Measurements from ENCODE around the gene SLC26A1. TPM values are rescaled to one million over a fixed set of nuclear protein-coding genes. Genes with fewer than 3 reads are reported as not detected.

The SLC26A1 gene
- total RNA-seq, 1 experiment from 2014 or later: 1.8 TPM

DNA sequence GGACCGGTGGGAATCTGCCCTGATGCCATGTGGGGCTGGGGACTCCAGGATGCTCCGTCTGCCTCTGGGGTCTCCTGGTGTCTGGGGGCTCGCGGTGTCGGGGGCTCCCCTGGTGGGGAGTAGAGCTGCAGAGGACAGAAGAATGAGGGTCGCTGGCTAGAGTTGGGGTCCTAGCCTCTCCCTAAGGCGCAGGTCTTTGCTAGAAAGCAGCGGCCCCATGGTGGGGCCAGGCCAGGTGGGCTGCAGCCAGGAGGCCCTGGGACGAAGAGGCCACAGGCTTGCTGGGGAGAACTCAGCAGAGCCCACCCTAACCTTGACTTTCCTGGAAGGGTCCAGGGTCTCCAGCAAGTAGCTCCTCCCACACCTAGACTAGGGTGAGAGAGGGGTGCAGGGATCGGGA is 39.7 kb upstream of the SLC26A1 start:
- Histone ChIP-seq H3K9me3 (ENCODE audit: control insufficient read depth, insufficient read depth, low read depth, low read length) (no peaks in the 10 kb centered on the region), H3K4me1 (ENCODE audit: control insufficient read depth, insufficient read depth, low read length) (peaks cover 27% of the 10 kb centered on the region), H3K27me3 (ENCODE audit: control insufficient read depth, insufficient read depth, low read length) (no peaks in the 10 kb centered on the region), H3K36me3 (ENCODE audit: control insufficient read depth, insufficient read depth, low read length) (no peaks in the 10 kb centered on the region), H3K27ac (ENCODE audit: low read length) (no peak overlapping the region), H3K4me3 (ENCODE audit: low read depth in 2 of 2, low read length in 2 of 2) (no peak overlapping the region)
- intact Hi-C loops (cut with micrococcal nuclease; ENCODE audit: unreplicated experiment): no loop called here
- no peak for TF ChIP-seq SIN3A (IDR thresholded peaks at IDR 0.05; ENCODE audit: borderline replicate concordance, insufficient read depth, low read depth, low read length)
- TF ChIP-seq TCF7L2 (IDR thresholded peaks at IDR 0.05; ENCODE audit: low read depth, low read length): no peak
- no peak for TF ChIP-seq POLR2AphosphoS5 (IDR thresholded peaks at IDR 0.05; ENCODE audit: low read depth, low read length)
- TF ChIP-seq, protein P1, sequence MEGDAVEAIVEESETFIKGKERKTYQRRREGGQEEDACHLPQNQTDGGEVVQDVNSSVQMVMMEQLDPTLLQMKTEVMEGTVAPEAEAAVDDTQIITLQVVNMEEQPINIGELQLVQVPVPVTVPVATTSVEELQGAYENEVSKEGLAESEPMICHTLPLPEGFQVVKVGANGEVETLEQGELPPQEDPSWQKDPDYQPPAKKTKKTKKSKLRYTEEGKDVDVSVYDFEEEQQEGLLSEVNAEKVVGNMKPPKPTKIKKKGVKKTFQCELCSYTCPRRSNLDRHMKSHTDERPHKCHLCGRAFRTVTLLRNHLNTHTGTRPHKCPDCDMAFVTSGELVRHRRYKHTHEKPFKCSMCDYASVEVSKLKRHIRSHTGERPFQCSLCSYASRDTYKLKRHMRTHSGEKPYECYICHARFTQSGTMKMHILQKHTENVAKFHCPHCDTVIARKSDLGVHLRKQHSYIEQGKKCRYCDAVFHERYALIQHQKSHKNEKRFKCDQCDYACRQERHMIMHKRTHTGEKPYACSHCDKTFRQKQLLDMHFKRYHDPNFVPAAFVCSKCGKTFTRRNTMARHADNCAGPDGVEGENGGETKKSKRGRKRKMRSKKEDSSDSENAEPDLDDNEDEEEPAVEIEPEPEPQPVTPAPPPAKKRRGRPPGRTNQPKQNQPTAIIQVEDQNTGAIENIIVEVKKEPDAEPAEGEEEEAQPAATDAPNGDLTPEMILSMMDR (IDR thresholded peaks at IDR 0.05): no peak
- TF ChIP-seq, protein P2, sequence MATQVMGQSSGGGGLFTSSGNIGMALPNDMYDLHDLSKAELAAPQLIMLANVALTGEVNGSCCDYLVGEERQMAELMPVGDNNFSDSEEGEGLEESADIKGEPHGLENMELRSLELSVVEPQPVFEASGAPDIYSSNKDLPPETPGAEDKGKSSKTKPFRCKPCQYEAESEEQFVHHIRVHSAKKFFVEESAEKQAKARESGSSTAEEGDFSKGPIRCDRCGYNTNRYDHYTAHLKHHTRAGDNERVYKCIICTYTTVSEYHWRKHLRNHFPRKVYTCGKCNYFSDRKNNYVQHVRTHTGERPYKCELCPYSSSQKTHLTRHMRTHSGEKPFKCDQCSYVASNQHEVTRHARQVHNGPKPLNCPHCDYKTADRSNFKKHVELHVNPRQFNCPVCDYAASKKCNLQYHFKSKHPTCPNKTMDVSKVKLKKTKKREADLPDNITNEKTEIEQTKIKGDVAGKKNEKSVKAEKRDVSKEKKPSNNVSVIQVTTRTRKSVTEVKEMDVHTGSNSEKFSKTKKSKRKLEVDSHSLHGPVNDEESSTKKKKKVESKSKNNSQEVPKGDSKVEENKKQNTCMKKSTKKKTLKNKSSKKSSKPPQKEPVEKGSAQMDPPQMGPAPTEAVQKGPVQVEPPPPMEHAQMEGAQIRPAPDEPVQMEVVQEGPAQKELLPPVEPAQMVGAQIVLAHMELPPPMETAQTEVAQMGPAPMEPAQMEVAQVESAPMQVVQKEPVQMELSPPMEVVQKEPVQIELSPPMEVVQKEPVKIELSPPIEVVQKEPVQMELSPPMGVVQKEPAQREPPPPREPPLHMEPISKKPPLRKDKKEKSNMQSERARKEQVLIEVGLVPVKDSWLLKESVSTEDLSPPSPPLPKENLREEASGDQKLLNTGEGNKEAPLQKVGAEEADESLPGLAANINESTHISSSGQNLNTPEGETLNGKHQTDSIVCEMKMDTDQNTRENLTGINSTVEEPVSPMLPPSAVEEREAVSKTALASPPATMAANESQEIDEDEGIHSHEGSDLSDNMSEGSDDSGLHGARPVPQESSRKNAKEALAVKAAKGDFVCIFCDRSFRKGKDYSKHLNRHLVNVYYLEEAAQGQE (IDR thresholded peaks at IDR 0.05; ENCODE audit: insufficient read depth in 1 of 2, low read depth in 2 of 2, low read length in 1 of 2): no peak
- ChIA-PET CTCF (interaction anchor here (0.7 kb wide), 1 partner anchor 38 kb away, joined by 3 read pairs; no protein-coding TSS in a partner anchor), POLR2A (no interaction called here)
- in situ Hi-C loops (cut with HindIII; ENCODE audit: low pct_unique_long_range_greater_than_20kb, low sequenced_read_pairs): no loop called here
- BruUV-seq (replicated peaks): no TSS peak
- no peak for ATAC-seq
- no peak for DNase-seq (ENCODE audit: low read depth, low spot score)

DNA sequence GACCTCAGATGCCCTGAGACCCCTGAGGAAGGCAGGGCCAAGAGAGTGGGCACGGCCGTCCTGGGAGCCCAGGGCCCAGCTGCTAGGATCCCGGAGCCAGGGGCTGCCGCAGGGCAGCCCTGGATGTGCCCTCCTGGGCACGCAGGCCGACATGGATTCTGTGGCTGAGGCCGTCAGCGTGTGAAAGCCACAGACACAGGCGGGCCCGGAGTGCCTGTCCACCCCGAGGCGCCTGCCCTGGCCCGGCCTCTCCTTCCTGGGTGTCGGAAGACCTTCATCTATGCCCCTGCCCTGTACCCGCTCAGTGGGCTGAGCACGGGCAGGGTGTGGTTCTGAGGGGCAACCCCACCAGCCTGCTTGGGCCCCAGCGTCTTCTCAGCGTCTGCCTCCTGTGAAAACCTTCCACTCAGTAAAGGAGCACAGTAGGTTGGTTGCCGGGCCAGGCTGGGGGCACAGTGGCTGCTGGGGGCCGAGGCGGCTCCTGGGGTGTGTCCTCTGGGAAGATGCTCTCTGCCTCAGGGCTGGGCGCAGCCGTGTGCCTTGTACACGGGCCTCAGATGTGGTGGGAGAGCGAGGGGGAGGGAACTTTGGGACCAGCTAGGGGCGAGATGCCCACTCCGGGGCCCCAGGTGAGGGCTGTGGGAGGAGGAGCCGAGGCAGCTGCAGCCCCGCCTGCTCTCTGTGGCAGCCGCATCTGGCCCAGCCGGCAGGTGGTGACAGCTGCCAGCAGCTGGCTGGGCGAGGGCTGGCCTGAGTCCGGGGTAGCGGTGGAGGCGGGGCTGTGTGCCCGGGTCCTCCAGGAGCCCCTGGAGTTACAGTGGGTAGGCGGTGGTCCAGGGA is 39.0 kb upstream of the SLC26A1 start:
- H3K4me1 ChIP-seq (ENCODE audit: control insufficient read depth, insufficient read depth, low read length): peaks cover 24% of the 10 kb centered on the region
- no TSS peak for BruUV-seq (replicated peaks)
- TF ChIP-seq TCF7L2 (IDR thresholded peaks at IDR 0.05; ENCODE audit: low read depth, low read length) (no peak), POLR2AphosphoS5 (IDR thresholded peaks at IDR 0.05; ENCODE audit: low read depth, low read length) (no peak), SIN3A (IDR thresholded peaks at IDR 0.05; ENCODE audit: borderline replicate concordance, insufficient read depth, low read depth, low read length) (no peak)
- TF ChIP-seq, protein P2 (IDR thresholded peaks at IDR 0.05; ENCODE audit: insufficient read depth in 1 of 2, low read depth in 2 of 2, low read length in 1 of 2): no peak
- TF ChIP-seq, protein P1 (IDR thresholded peaks at IDR 0.05): no peak
- 0 out of 2 replicates have a peak, but pooled peaks have one; percentile 32 for ATAC-seq
- POLR2A ChIA-PET: no interaction called here
- DNase-seq (ENCODE audit: low read depth, low spot score): no peak
- in situ Hi-C loops (cut with HindIII; ENCODE audit: low pct_unique_long_range_greater_than_20kb, low sequenced_read_pairs) (no loop called here), intact Hi-C loops (cut with micrococcal nuclease; ENCODE audit: unreplicated experiment) (no loop called here)
- no peak overlapping the region for H3K4me3 ChIP-seq (ENCODE audit: low read depth in 2 of 2, low read length in 2 of 2)
- no peaks in the 10 kb centered on the region for H3K9me3 ChIP-seq (ENCODE audit: control insufficient read depth, insufficient read depth, low read depth, low read length)
- CTCF ChIA-PET: interaction anchor here (0.7 kb wide), 1 partner anchor 37 kb away, joined by 3 read pairs; no protein-coding TSS in a partner anchor
- H3K36me3 ChIP-seq (ENCODE audit: control insufficient read depth, insufficient read depth, low read length): no peaks in the 10 kb centered on the region
- H3K27me3 ChIP-seq (ENCODE audit: control insufficient read depth, insufficient read depth, low read length): no peaks in the 10 kb centered on the region
- no peak overlapping the region for H3K27ac ChIP-seq (ENCODE audit: low read length)

Measured in Panc1 (cell line).